HCT116 (cell line): ENCODE data around the gene POP4.

Experiments used
- CTCF ChIP-seq, 3 experiments: fragments of 200-600 bp in 1 of 3; sonication (generic) in 1 of 3; IDR thresholded peaks in 2 of 3; conservative IDR thresholded peaks in 1 of 3; 2 replicates each; pipeline ENCODE4 v1.5.1; 2012 to 2017; ENCODE audit warnings: low read depth in 2 of 3, low read length in 2 of 3, antibody characterized with exemption in 1 of 3, borderline replicate concordance in 1 of 3, control low read depth in 1 of 3, mild to moderate bottlenecking in 1 of 3, mixed read lengths in 1 of 3, mixed run types in 1 of 3, moderate library complexity in 1 of 3; ENCODE audit not compliant: insufficient read depth in 1 of 3
- EZH2 ChIP-seq: fragments of 200-600 bp; sonication (generic); IDR thresholded peaks from 2 replicates; pipeline ENCODE4 v1.6.1; 2017; ENCODE audit warnings: antibody characterized with exemption, mixed run types
- JUND ChIP-seq: IDR thresholded peaks from 2 replicates; pipeline ENCODE4 v1.6.1; 2012
- POLR2A ChIP-seq: IDR thresholded peaks from 2 replicates; pipeline ENCODE4 v1.7.0; 2011; ENCODE audit warnings: borderline replicate concordance; ENCODE audit not compliant: insufficient read depth, insufficient read length; ENCODE audit errors: extremely low read depth
- RAD21 ChIP-seq: IDR thresholded peaks from 2 replicates; pipeline ENCODE4 v1.6.1; 2012; ENCODE audit warnings: low read depth, mild to moderate bottlenecking
- REST ChIP-seq: IDR thresholded peaks from 2 replicates; pipeline ENCODE4 v1.6.1; 2012; ENCODE audit warnings: low read depth
- SIN3A ChIP-seq: IDR thresholded peaks from 2 replicates; pipeline ENCODE4 v1.6.1; 2012; ENCODE audit warnings: low read depth
- SRF ChIP-seq: IDR thresholded peaks from 2 replicates; pipeline ENCODE4 v1.6.1; 2012; ENCODE audit warnings: low read depth
- TCF7L2 ChIP-seq: IDR thresholded peaks from 2 replicates; pipeline ENCODE4 v1.7.0; 2011; ENCODE audit warnings: borderline replicate concordance, inconsistent platforms; ENCODE audit not compliant: insufficient read depth, insufficient read length; ENCODE audit errors: extremely low read depth
- ZBTB33 ChIP-seq: IDR thresholded peaks from 2 replicates; pipeline ENCODE4 v1.6.1; 2011; ENCODE audit warnings: mild to moderate bottlenecking, low read length, moderate library complexity; ENCODE audit not compliant: insufficient replicate concordance; ENCODE audit errors: extremely low read depth

GRCh38 chr19:29629836-29630534, 23.9 kb downstream of the POP4 start:
- TF ChIP-seq CTCF (IDR thresholded peaks at IDR 0.05 in 2 of 3, conservative IDR thresholded peaks at IDR 0.05 in 1 of 3; ENCODE audit: borderline replicate concordance in 1 of 3, insufficient read depth in 1 of 3, low read depth in 2 of 3, low read length in 2 of 3) (no peak), SRF (no peak), POLR2A (no peak), SIN3A (no peak), TCF7L2 (no peak), RAD21 (no peak), EZH2 (no peak), REST (no peak), ZBTB33 (no peak), JUND (no peak)
